DMS53 (cell line): ENCODE measurements around the gene TIMP4.

Experiments used
- DNase-seq: peaks from one replicate; lab custom pipeline; 2025; lab: John Stamatoyannopoulos, UW

Gene TIMP4

DNA sequence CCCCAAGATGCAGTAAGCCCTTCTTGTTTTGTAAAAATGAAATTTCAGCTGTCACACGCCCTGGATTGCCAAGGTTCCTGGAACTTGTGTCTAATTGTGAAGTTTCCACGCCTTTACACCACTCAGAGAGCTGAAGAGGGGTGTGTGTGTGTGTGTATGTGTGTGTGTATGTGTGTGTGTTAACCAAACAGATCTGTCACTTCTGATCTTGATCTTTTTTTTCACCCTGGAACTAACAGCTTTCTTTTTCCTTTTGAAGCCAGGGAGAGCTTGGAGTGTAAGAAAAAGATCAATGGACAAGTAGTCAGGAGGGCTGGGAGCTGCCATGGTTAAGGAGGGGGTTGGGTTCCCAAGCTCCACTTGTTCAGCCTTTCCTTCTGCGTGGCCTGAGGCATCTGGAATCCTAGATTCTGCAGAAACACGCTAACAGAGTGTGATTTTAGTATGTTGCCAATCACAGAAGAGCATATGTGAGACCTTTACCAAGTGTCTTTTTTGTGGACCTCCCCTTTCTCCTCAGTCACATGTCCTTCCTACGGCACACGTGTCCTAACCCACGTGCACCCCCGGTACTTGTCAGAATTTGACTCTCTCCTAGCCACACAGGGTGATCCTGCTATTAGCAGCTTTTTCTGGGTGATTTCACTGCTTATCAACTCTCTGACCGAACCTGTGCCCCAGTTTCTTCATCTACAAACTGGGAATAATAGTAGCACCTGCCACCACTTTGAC lies 11.5 kb downstream of the TIMP4 start:
- DNase-seq = no peak

DNA sequence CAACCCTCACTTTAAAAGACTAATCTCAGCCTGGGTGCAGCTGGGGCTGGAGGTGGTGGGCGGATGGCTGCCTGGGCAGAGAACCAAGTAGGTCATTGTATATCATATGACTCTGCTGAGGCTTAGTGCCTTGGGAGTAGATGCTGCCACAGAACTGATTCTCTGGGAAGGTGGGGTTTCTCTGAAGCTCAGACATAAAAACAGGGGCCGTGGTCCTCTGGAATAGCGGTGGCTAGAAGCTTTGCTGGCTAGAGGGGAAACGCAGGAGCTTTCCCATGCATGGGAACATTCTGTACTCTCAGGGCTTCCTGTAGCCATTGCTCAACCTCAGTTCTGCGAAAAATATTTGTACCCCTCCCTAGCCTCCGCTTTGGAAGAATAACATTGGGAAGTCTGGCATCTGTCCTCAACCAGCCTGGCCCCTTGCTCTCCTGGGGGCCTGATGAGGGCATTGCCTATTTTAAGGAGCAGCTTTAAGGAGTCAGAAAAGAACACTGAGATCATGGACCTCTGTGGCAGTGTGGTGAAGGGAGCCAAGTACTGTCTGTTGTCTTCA lies 14.7 kb downstream of the TIMP4 start:
- DNase-seq = no peak

DNA sequence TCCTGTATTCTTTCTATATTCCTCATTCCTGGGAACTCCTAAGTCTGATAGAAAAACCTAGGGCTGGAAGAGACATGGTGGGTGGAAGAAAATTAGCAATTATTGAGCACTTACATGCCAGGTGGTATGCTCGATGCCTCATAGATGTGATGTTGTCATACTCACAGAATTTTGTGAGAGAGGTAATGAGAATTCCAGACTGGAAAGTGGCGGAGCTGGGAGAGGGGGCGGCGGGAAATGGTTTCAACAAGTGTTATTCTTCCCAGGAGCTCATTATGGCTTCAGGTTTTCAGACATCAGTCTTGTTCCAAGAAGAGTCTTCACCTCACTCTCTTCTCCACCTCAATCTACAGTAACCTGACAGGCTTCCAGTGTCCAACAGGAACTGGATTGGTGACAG lies 16.2 kb downstream of the TIMP4 start:
- no peak for DNase-seq

DNA sequence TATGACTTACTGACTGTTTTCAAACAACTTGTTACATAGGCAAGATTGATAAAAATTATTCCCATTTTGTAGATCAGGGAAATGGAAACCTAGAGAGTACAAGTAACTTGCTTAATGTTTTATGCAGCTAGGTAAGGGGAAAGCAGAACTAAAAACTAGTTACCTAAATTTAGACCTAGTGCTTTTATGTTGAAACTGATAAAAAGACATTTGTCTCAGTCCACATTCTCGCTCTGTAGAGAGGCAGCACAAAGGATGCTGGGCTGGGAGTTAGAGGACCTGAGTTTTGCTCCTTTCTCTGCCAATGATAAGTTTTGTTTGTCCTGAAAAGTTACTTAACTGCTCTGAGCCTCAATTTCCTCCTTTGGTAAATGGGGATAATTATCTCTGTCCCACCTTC lies 17.4 kb downstream of the TIMP4 start:
- DNase-seq = no peak

DNA sequence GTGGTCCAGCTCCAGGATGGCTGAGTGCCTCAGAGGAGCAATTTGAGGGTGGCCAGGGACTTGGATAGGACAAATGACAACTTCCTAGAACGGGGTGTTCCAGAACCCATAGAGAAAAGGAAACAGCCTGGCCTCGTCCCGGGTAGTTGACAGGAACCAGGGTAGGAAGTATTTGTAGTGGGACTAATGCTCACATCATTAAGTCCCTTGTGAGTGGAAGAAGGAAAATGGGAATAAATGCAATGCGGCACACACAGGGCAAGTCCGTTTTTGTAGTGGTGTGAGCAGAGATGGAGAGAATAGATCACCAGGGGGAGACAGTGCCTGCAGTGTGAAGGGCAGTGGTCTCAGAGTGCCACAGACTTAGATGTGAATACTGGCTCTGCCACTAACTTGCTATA lies 19.6 kb downstream of the TIMP4 start:
- peak; percentile 5 for DNase-seq

DNA sequence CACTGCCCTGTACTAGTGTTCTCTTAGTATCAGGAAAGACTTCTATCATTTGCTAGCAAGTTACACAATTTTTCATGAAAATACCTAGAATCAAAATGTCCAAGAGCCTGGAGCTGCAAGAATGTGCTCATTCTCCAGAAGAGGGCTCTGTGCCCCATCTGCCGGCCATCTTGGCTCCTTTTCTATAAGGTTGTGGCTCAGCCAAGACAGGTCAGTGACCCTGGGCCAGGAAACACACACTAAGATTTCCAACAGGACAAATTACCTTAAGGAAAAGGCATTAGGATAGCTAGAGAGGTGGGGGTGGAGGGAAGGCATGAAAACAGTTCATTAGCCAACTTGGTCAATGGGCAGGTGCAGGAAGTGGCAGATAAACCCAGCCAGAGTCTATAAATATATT lies 20.7 kb downstream of the TIMP4 start:
- peak; percentile 3 for DNase-seq

DNA sequence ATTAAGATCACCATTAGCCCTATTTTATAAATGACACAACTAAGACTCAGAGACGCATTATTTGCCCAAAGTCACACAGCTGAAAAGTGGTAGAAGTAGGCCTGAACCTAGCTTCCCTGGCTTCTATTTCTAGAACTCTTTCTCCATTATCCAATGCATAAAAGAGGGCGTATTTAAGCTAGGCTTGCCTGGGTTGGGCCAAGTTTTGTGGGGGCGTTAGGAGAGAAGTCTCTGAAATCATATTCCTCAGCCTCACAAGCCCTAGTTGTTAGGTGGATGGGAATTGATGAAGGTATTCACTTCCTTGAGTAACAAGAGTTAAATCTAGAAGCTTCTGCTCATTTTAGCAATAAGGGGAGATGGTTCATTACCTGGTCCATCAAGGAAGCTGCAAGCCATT lies 22.3 kb downstream of the TIMP4 start:
- no peak for DNase-seq

DNA sequence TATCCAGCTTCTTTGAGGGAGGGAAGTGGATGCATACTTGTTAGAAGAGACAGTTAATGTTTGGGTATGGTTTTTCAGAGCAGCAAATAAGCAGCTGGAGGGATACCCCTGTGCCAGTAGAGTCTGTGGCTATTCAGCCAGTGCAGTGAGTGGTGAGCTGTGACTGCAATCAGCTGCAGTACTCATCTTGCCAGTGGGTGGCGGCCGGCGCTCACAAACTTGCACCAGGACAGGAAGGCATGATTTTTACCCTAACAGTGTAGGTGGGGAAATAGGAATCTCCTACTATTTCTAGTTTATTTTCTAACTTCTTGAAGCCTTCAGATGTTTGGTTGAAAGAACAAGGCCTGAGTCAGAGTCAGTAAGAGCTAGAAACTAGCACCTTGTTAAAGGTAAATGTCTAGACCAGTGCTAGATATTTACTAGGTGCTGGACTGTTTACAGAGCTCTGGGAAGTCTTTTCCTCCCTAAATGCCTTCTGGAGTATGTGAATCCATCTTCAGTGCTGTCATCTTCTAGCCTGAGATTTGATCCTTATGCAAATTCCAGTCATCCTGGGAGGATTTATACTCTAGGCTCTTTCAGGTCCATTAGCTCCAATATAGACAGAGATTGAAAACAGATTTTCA lies 23.6 kb downstream of the TIMP4 start:
- DNase-seq = peak; percentile 54

DNA sequence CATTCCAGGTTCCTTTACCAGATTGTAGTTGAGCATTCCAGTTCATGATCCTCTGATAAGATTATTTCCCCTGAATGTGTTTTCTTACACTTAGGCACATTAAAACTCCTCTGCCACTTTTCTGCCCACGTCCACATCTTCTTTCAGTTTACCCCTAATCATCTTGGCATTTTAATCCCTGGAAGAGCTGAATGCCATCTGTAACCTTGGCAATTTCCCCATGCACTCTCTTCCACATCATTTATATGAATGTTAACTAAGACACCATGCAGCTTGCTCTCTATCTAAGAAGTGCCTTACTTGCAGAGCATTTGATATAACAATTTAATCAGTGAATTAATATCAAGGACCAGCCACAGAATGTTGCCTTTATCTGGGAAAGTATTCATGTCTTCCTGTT lies 25.8 kb downstream of the TIMP4 start:
- no peak for DNase-seq

DNA sequence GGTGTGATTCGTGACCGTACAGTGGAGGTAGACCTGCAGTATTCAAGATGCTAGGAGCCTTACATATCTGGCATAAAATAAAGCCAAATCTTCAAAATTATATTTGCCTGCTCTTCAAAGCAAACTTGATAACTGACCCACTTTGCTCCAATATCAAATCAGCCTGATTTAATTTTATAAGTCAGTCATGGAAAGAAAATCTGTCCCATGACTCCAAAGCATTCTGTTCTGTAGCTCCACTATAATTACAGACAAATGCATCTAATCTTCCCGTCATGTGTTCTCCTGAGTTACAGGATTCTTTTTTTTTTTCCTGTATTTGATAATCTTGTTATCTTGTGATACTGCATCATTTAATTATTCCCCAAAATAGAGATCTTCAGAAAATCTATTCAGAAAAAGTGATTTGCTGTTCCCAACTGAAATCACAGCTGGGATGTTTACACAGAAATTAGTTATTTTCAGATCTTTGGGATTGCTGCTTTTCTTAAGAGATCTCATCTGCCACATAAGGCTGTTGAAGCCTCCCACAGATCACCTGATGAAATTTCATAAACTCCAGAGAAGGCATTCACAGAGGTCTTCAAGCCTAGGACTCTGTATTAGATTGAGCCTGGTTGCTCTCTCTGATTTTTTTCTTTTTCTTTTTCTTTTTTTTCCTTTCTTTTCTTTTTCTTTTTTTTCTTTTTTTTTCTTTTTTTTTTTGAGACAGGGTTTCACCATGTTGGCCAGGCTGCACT lies 27.2 kb downstream of the TIMP4 start:
- DNase-seq = no peak

DNA sequence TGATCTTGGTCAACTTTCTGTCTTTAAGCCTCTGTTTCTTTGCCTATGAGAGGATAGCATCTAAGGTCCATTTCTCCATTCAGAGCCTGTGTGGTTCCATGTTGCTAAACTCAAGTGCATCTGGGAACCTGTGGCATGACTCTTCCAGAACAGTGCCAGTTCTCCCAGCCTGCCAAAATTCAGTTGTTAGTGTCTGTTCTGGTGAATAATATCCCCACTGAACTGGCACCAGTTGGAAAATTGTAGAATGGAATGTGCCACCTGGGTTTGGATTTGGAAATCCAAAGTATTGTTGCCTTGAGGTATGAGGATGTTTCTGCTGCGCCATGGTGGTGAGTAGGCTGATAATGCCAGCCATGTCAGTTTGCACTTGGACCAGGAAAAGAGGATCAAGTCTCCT lies 31.3 kb downstream of the TIMP4 start:
- DNase-seq = no peak

DNA sequence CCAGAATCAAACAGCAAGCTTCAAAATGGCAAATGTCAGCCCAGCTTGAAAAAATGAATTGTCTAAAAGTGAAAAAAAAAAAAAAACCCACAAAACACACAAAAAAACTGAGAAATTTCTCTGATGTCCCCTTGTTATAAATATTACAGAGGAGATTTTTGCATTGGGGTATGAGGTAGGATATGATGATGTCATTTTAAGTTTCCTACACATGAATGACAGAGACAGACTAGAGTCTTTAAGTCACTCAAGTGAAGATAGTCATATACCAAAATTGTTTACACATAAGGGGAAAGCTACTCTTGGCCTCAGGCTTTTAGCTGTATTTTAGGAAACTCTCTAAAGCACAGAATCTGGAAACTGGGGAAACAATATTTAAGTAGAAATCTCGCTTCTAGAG lies 32.9 kb downstream of the TIMP4 start:
- DNase-seq = no peak

DNA sequence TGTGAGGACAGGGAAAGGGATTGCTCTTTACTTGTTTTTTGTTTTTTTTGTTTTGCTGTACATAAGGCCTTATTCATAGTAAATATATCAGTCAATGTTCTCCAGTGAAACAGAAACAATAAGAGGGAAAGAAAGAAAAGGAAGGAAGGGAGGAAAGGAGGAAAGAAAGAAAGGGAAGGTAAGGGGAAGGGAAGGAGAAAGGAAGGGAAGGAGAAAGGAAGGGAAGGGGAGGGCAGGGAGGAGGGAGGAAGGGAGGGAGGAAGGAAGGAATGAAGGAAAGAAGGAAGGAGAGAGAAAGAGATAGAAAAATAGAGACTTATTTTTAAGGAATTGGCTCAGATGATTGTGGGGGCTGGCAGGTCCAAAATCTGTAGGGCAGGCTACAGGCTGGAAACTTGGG lies 37.2 kb downstream of the TIMP4 start:
- DNase-seq = no peak

DNA sequence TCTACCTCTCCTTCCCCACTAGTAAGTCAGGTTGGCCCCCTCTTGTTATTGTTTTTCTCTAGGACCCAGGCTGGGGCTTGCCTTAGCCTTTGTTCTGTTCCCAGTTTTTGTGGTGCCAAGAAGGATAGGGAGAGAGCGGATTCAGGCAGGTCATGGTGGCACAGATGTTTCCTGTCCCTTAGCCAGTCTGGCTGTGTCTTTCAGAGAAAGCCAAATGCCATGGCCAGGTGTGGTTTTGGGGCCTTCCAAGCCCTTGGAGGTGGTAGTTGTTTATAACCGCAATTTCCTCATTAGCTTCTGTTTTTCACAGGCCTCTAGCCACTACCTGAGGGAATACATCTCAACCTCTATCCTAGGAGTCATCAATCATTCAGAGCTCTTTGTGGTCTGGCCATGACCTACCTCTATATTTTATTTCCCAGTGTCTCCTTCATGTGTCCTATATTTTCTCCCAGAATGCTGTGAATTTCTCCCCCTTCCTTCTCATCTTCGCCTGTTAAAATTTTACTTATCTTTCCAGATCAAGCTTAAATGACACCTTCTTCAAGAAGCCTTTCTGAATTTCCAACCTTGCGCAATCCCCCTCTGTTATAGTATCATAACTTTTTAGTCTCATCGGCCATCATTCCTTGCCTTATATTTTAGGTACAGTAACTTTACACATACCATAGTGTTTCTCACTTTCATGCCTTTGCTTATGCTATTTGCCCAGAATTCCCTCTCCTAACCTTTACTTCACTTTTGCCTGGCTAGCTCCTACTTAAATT lies 38.2 kb downstream of the TIMP4 start:
- no peak for DNase-seq

DNA sequence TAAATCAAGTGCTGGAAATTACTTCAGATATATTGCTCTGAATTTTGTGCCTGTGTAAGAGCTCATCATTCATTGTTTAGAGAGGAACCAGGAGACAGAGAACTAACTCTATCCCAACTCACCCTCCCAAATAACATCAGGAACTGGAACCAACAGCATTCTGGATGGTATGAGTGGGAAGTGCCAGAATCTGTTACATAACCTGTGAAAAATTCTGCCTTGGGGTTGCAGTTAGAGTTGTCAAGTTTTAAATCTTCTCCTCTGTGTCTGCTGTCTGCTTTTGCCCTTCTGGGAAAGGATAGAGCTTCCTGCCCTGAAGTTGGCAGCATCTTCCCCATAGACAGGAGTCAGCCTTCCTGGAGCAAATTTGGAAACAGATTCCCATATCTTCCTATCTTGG lies 41.2 kb downstream of the TIMP4 start:
- DNase-seq = no peak

DNA sequence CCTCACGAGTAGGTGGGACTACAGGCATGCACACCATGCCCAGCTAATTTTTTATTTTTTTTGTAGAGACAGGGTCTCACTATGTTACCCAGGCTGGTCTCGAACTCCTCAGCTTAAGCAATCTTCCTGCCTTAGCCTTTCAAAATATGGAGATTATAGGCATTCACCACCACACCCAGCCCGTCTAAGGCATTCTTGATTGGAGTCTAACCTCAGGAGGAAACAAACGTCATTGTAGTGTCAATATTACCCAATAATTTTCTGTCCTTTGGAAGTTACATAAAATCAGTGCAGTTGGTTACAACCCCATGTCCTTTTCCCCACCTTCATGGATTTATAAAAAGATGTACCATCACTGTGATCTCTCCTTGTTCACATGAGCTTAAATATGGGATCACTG lies 41.8 kb downstream of the TIMP4 start:
- DNase-seq = no peak

DNA sequence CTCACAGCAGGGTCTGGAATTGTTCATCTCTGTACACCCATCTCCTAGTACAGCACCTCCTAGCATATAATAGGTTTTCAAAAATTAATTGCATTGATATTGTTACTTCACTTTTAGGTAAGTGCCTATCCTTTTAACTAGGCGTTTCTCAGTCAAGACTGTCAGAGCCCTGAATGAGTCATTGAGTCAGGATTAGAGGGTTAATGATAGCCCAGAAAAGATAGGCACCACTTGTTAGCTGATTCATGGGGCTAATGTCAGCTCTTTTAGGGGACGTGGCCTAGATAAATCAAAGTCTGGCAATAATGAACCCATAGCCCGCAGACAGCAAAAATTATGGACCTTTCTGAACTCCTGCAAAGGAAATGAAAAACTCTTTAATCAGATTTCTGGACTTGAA lies 42.9 kb downstream of the TIMP4 start:
- no peak for DNase-seq

DNA sequence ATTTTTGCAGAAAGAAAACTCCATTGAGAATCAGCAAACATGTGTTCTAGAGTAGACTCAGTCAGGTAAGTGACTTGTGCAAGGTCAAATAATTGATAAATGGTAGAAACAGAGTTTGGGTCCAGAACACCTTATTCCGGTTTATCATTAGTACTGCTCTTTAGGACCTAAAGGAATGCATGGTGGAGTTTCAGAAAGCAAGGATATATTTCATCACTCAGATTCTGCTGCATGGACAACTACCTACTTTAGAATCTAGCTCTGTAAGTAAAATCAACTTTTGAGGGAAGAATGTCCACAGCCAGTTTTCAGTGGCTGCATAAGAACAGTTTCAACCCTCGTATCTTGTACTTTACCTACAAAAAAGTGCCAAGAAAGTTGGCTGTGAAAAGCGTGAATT lies 43.6 kb downstream of the TIMP4 start:
- no peak for DNase-seq

DNA sequence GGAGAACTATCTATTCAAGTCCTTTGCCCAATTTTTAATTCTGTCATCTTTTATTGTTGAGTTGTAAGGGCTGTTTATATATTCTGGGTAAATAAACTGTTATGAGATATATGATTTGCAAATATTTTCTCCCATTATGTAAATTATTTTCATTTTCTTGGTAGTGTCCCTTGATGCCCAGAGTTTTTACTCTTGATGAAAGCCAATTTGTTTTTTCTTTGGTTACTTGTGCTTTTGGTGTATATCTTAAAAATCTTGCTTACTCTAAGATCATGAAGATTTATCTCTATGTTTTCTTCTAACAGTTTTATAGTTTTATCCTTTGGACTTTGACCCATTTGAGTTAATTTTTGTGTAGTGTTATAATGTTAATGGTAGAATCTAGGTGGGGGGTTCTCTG lies 44.5 kb downstream of the TIMP4 start:
- DNase-seq = no peak

DNA sequence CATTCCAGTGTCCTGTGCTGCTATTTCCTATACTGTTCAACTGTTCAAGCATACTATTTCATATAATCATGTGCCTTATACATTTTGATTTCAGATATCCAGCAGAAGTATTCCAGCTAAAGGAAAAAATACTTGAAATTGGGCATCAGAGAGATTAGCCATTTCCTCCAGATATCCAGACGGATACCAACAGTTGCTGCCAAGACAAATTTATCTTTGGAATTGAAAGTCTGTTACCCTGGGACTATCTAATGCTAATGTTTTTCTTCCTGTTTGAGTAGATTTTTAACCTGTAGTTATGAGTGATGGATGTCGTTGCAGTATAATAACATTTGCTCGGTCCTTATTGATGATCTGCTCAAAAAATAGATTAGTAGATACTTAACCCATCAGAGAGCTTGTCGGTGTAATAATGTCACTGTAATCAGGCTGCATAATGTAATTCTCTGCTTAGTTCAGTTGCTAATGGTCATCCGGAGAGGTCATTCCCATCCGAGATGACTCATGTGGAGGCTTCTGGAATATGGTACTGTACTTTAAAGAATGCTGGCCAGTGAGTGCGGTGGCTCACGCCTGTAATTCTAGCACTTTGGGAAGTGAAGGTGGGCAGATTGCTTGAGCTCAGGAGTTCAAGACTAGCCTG lies 51.5 kb downstream of the TIMP4 start:
- no peak for DNase-seq
